OCI-LY7 (cell line): ENCODE data around the gene TSPO. TPM values are rescaled to one million over a fixed set of nuclear protein-coding genes. Genes with fewer than 3 reads are reported as not detected.
"Not testable (repeated sequence)": the region's sequence is repeated elsewhere in the genome, so short reads cannot be mapped to it uniquely, and the experiment has no call there.

Experiments
- BruUV-seq: library from RNA; stranded (reverse); fragments of 400-500 nt; replicated peaks from 2 replicates; lab custom pipeline; 2021; lab: Mats Ljungman, UMichigan
- CTCF ChIA-PET: fragments of 300-600 bp; sonication (Branson Sonifier 250); formaldehyde crosslinking; loops from one replicate; lab custom pipeline; 2022; ENCODE audit warnings: antibody characterized with exemption; ENCODE audit not compliant: unreplicated experiment; lab: Charles Lee
- POLR2A ChIA-PET: fragments of 300-600 bp; sonication (Branson Sonifier 250); formaldehyde crosslinking; loops from one replicate; lab custom pipeline; 2022; ENCODE audit warnings: antibody characterized with exemption; lab: Charles Lee
- DNase-seq: peaks from one replicate; pipeline ENCODE4 v3.0.0-alpha.2; 2015; ENCODE audit warnings: low spot score
- H2AFZ ChIP-seq: fragments of 200-600 bp; sonication (generic), shearing (Covaris generic); 2 replicates; pipeline ENCODE4 v1.6.1; 2014; ENCODE audit warnings: mild to moderate bottlenecking, antibody characterized with exemption, low read length, moderate library complexity
- H3K27ac ChIP-seq: fragments of 200-600 bp; sonication (generic); 2 replicates; pipeline ENCODE4 v1.5.1; 2014; ENCODE audit warnings: mixed run types, low read depth, mild to moderate bottlenecking, moderate library complexity, low read length, inconsistent platforms; ENCODE audit not compliant: poor library complexity, severe bottlenecking
- H3K36me3 ChIP-seq: fragments of 200-600 bp; sonication (generic); 2 replicates; pipeline ENCODE4 v1.6.1; 2014; ENCODE audit warnings: mild to moderate bottlenecking, antibody characterized with exemption, low read length, moderate library complexity, mixed read lengths; ENCODE audit not compliant: insufficient read depth
- H3K4me1 ChIP-seq: fragments of 200-600 bp; sonication (generic); 2 replicates; pipeline ENCODE4 v1.5.1; 2014; ENCODE audit warnings: mild to moderate bottlenecking, low read length; ENCODE audit not compliant: insufficient read depth, poor library complexity, severe bottlenecking
- H3K4me2 ChIP-seq: fragments of 200-600 bp; sonication (generic); 2 replicates; pipeline ENCODE4 v1.6.1; 2014; ENCODE audit warnings: mild to moderate bottlenecking, low read length
- H3K4me3 ChIP-seq: fragments of 200-600 bp; sonication (generic); 2 replicates; pipeline ENCODE4 v1.5.1; 2014; ENCODE audit warnings: mild to moderate bottlenecking, low read depth, low read length; ENCODE audit not compliant: poor library complexity, severe bottlenecking
- H3K79me2 ChIP-seq: fragments of 200-600 bp; sonication (generic); 2 replicates; pipeline ENCODE4 v1.6.1; 2016; ENCODE audit warnings: low read depth, mild to moderate bottlenecking, low read length, moderate library complexity, mixed read lengths; ENCODE audit not compliant: insufficient read depth
- H3K9me2 ChIP-seq: fragments of 200-600 bp; sonication (generic); 2 replicates; pipeline ENCODE4 v1.6.1; 2016; ENCODE audit warnings: mild to moderate bottlenecking, low read length, mixed read lengths; ENCODE audit not compliant: insufficient read depth
- H3K9me3 ChIP-seq: fragments of 200-600 bp; sonication (generic); 2 replicates; pipeline ENCODE4 v1.6.1; 2014; ENCODE audit warnings: mild to moderate bottlenecking, mixed run types, low read length, mixed read lengths
- H4K20me1 ChIP-seq: fragments of 200-600 bp; sonication (generic); 2 replicates; pipeline ENCODE4 v1.6.1; 2014; ENCODE audit warnings: mild to moderate bottlenecking, antibody characterized with exemption, low read length, moderate library complexity, mixed read lengths; ENCODE audit not compliant: insufficient read depth
- EZH2phosphoT487 ChIP-seq: fragments of 200-600 bp; sonication (generic); IDR thresholded peaks from 2 replicates; pipeline ENCODE4 v1.6.1; 2018; ENCODE audit warnings: low read depth, borderline replicate concordance, mild to moderate bottlenecking, mixed run types, antibody characterized with exemption, low read length, moderate library complexity, mixed read lengths
- intact Hi-C: fragments of 100-400 bp; cut with micrococcal nuclease; formaldehyde crosslinking; loops from one replicate; pipeline ENCODE4 v1.10.0; 2022; ENCODE audit not compliant: unreplicated experiment
- total RNA-seq, 2 experiments: library from RNA; depleted of rRNA in 1 of 2; stranded (reverse); fragments of >200 nt in 1 of 2; shearing (Covaris generic) in 1 of 2; gene quantifications; 2 replicates each; pipeline ENCODE4 v1.2.3, GENCODE V29; 2014 to 2022
- TF ChIP-seq, protein P1 (sequence below): fragments of 200-600 bp; sonication (generic); conservative IDR thresholded peaks from 2 replicates; pipeline ENCODE4 v1.5.1; 2014; ENCODE audit warnings: mild to moderate bottlenecking, antibody characterized with exemption, low read length, moderate library complexity, mixed read lengths

The TSPO gene
- total RNA-seq, 2 experiments from 2014 or later = 47.1 to 69.9 TPM

DNA sequence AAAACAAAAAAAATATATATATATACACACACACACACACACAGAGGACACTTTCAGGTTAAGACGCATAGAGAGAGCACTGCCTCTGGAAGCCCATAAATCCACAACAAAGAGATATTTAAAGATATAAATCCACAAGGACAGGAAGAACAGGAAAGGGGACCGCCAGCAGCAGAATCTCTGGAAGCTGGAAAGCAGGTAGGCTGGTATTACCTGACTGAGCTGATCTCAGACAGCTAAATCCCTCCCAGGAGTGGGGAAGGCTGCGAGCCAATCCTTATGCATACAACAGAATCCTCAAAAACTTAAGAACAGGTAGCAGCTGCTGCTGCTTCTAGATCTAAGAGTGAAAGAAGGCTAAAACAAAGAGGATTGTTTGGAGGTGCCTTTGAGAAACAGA, 6.4 kb upstream of the TSPO start:
- Histone ChIP-seq H3K9me2 (no peaks in the 10 kb centered on the region), H2AFZ (peak overlapping the region; percentile 10; the same call in 1 of the 2 replicates), H3K36me3 (peaks cover 18% of the 10 kb centered on the region), H3K9me3 (no peaks in the 10 kb centered on the region), H3K79me2 (peaks cover 17% of the 10 kb centered on the region), H3K4me3 (no peak overlapping the region), H3K27ac (no peak overlapping the region), H3K4me1 (peaks cover 50% of the 10 kb centered on the region), H4K20me1 (no peaks in the 10 kb centered on the region), H3K4me2 (no peak overlapping the region)
- no TSS peak for BruUV-seq
- intact Hi-C loops = no loop called here
- no peak for DNase-seq
- no peak for TF ChIP-seq EZH2phosphoT487
- TF ChIP-seq, protein P1, sequence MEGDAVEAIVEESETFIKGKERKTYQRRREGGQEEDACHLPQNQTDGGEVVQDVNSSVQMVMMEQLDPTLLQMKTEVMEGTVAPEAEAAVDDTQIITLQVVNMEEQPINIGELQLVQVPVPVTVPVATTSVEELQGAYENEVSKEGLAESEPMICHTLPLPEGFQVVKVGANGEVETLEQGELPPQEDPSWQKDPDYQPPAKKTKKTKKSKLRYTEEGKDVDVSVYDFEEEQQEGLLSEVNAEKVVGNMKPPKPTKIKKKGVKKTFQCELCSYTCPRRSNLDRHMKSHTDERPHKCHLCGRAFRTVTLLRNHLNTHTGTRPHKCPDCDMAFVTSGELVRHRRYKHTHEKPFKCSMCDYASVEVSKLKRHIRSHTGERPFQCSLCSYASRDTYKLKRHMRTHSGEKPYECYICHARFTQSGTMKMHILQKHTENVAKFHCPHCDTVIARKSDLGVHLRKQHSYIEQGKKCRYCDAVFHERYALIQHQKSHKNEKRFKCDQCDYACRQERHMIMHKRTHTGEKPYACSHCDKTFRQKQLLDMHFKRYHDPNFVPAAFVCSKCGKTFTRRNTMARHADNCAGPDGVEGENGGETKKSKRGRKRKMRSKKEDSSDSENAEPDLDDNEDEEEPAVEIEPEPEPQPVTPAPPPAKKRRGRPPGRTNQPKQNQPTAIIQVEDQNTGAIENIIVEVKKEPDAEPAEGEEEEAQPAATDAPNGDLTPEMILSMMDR = no peak
- CTCF ChIA-PET = no interaction called here
- POLR2A ChIA-PET = interaction anchor here (0.7 to 1.4 kb wide), 3 partner anchors 17 to 49 kb away, joined by 3 to 4 read pairs (median 3); no protein-coding TSS in a partner anchor

DNA sequence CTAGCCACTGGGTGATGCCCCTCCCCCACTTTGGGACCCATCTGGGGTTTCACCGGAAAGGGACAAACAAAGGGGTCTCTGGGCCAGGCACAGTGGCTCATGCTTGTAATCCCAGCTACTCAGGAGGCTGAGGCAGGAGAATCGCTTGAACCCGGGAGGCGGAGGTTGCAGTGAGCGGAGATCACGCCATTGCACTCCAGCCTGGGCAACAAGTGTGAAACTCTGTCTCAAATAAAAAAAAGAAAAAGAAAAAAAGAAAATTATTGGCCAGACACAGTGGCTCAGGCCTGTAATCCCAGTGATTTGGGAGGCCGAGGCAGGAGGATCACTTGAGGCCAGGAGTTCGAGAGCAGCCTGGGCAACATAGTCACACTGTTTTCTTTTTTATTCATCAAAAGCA, 6.0 kb upstream of the TSPO start:
- peaks cover 50% of the 10 kb centered on the region for H3K4me1 ChIP-seq
- H4K20me1 ChIP-seq, DNase-seq, CTCF ChIA-PET, intact Hi-C loops, H3K4me3 ChIP-seq, BruUV-seq, H3K9me2 ChIP-seq, H3K4me2 ChIP-seq, H3K27ac ChIP-seq, H3K9me3 ChIP-seq: not testable (repeated sequence)
- peaks cover 14% of the 10 kb centered on the region for H3K36me3 ChIP-seq
- POLR2A ChIA-PET = interaction anchor here (0.7 kb wide), 1 partner anchor 50 kb away, joined by 3 read pairs; no protein-coding TSS in a partner anchor
- peaks cover 17% of the 10 kb centered on the region for H3K79me2 ChIP-seq
- peak overlapping the region; percentile 10; the same call in 1 of the 2 replicates for H2AFZ ChIP-seq

DNA sequence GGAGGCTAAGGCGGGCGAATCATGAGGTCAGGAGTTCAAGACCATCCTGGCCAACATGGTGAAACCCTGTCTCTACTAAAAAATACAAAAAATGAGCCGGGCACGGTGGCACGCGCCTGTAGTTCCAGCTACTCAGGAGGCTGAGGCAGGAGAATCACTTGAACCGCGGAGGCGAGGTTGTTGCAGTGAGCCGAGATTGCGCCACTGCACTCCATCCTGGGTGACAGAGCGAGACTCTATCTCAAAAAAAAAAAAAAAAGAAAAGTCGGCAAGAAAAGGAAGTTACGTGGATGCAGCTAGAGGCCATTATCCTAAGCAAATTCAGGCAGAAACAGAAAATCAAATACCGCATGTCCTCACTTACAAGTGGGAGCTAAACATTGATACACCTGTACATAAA, 5.0 kb upstream of the TSPO start:
- intact Hi-C loops, H3K9me2 ChIP-seq, H4K20me1 ChIP-seq, H3K36me3 ChIP-seq, BruUV-seq, H3K4me3 ChIP-seq, H3K9me3 ChIP-seq, DNase-seq, H2AFZ ChIP-seq, POLR2A ChIA-PET: not testable (repeated sequence)
- Histone ChIP-seq H3K4me1 (peaks cover 50% of the 10 kb centered on the region), H3K79me2 (peaks cover 10% of the 10 kb centered on the region), H3K27ac (peak overlapping the region; percentile 82), H3K4me2 (peak overlapping the region; percentile 1; the same call in 1 of the 2 replicates)
- CTCF ChIA-PET = interaction anchor here (1.8 kb wide), 1 partner anchor 41 kb away, joined by 8 read pairs; the partner anchor contains the start of gene TTLL12
